GM12878 (cell line): ENCODE results near the gene METTL1. TPM values are rescaled to one million over a fixed set of nuclear protein-coding genes. Genes with fewer than 3 reads are reported as not detected.

Experiments
- ATAC-seq: fragments of 200-7000 bp; cut with Tn5 transposase; 3 replicates; pipeline ENCODE4 v1.9.1; 2020; ENCODE audit warnings: mild to moderate bottlenecking, moderate library complexity
- BruUV-seq: library from RNA; stranded (reverse); fragments of 400-500 nt; replicated peaks from 2 replicates; lab custom pipeline; 2021; lab: Mats Ljungman, UMichigan
- CTCF ChIA-PET: fragments of 300-600 bp; sonication (Branson Sonifier 250); formaldehyde crosslinking; extraction: SDS; loops from one replicate; lab custom pipeline; 2021; ENCODE audit warnings: inconsistent platforms; lab: Yijun Ruan, JAX
- POLR2A ChIA-PET: fragments of 350-600 bp; formaldehyde crosslinking; extraction: SDS; loops from one replicate; lab custom pipeline; 2021; ENCODE audit warnings: inconsistent platforms; lab: Charles Lee
- RAD21 ChIA-PET: fragments of 300-600 bp; sonication (Branson Sonifier 250); formaldehyde crosslinking; loops from one replicate; lab custom pipeline; 2023; ENCODE audit warnings: antibody characterized with exemption; ENCODE audit not compliant: unreplicated experiment; lab: Charles Lee
- SMC1A ChIA-PET: fragments of 300-600 bp; sonication (Branson Sonifier 250); formaldehyde crosslinking; loops from one replicate; lab custom pipeline; 2023; ENCODE audit not compliant: unreplicated experiment, uncharacterized antibody; lab: Charles Lee
- DNase-seq: peaks from one replicate; pipeline ENCODE4 v3.0.0-alpha.2; 2011; ENCODE audit warnings: low read depth, low spot score
- FAIRE-seq: peaks from 3 replicates; lab custom pipeline; 2011; peaks lifted over from hg19 to GRCh38; lab: Jason Lieb, UNC
- H2AFZ ChIP-seq: 2 replicates; pipeline ENCODE4 v1.6.0; 2011; ENCODE audit warnings: low read depth, low read length, control low read depth; ENCODE audit not compliant: control insufficient read depth
- H3K27ac ChIP-seq: 2 replicates; pipeline ENCODE4 v1.5.1; 2011; ENCODE audit warnings: control low read depth; ENCODE audit not compliant: control insufficient read depth, insufficient read depth
- H3K27me3 ChIP-seq, 2 experiments: replicated peaks in 1 of 2; 2 replicates each; pipeline versions ENCODE4 v1.6.0 to v1.6.1; 2011; ENCODE audit warnings: low read length in 1 of 2; ENCODE audit not compliant: control insufficient read depth in 2 of 2, insufficient read depth in 2 of 2
- H3K36me3 ChIP-seq, 2 experiments: 2 replicates each; pipeline ENCODE4 v1.5.1; 2011; ENCODE audit warnings: low read length in 1 of 2; ENCODE audit not compliant: control insufficient read depth in 2 of 2, insufficient read depth in 2 of 2
- H3K4me1 ChIP-seq: 2 replicates; pipeline ENCODE4 v1.6.1; 2011; ENCODE audit warnings: mild to moderate bottlenecking, low read length, moderate library complexity, mixed read lengths; ENCODE audit not compliant: control insufficient read depth, insufficient read depth
- H3K4me2 ChIP-seq: 2 replicates; pipeline ENCODE4 v1.6.0; 2011; ENCODE audit warnings: control low read depth; ENCODE audit not compliant: control insufficient read depth, insufficient read depth
- H3K4me3 ChIP-seq: fragments of 200-600 bp; sonication (generic); 2 replicates; pipeline ENCODE4 v1.5.1; 2016
- H3K79me2 ChIP-seq: 2 replicates; pipeline ENCODE4 v1.6.0; 2011; ENCODE audit warnings: low read length; ENCODE audit not compliant: control insufficient read depth, insufficient read depth
- H3K9ac ChIP-seq: 2 replicates; pipeline ENCODE4 v1.8.0; 2011; ENCODE audit warnings: low read length, control low read depth, mixed read lengths; ENCODE audit not compliant: control insufficient read depth, insufficient read depth
- H3K9me3 ChIP-seq: replicated peaks from 3 replicates; pipeline ENCODE4 v1.5.1; 2011; ENCODE audit warnings: mild to moderate bottlenecking, low read length; ENCODE audit not compliant: control insufficient read depth, insufficient read depth
- H4K20me1 ChIP-seq: 2 replicates; pipeline ENCODE4 v1.6.0; 2011; ENCODE audit not compliant: control insufficient read depth, insufficient read depth
- BACH1 ChIP-seq: fragments of 450-650 bp; IDR thresholded peaks from 2 replicates; pipeline ENCODE4 v1.6.1; 2017; ENCODE audit warnings: mild to moderate bottlenecking, borderline replicate concordance
- BCL3 ChIP-seq: IDR thresholded peaks from 2 replicates; pipeline ENCODE4 v1.6.1; 2011; ENCODE audit warnings: borderline replicate concordance, low read depth, mild to moderate bottlenecking, moderate library complexity, low read length; ENCODE audit not compliant: insufficient read depth, poor library complexity, severe bottlenecking
- BCLAF1 ChIP-seq: fragments of 450-650 bp; IDR thresholded peaks from 2 replicates; pipeline ENCODE4 v1.6.1; 2017; ENCODE audit warnings: antibody characterized with exemption, mild to moderate bottlenecking, moderate library complexity
- BHLHE40 ChIP-seq, 2 experiments: fragments of 450-650 bp in 1 of 2; IDR thresholded peaks; 2 replicates each; pipeline ENCODE4 v1.6.1; 2011 to 2017; ENCODE audit warnings: low read depth in 2 of 2, borderline replicate concordance in 1 of 2, improper control_type of control experiment in 1 of 2, low read length in 1 of 2, mild to moderate bottlenecking in 1 of 2
- CTCF ChIP-seq, 3 experiments: IDR thresholded peaks in 2 of 3; conservative IDR thresholded peaks in 1 of 3; 2 replicates each; pipeline ENCODE4 v1.5.1; 2011; ENCODE audit warnings: low read depth in 3 of 3, low read length in 3 of 3, mild to moderate bottlenecking in 3 of 3, control low read depth in 2 of 3, moderate library complexity in 2 of 3, inconsistent platforms in 1 of 3, mixed read lengths in 1 of 3; ENCODE audit not compliant: control insufficient read depth in 2 of 3, insufficient read depth in 1 of 3; ENCODE audit errors: extremely low read depth in 1 of 3
- ELK1 ChIP-seq: IDR thresholded peaks from 2 replicates; pipeline ENCODE4 v1.6.1; 2012; ENCODE audit warnings: low read depth, low read length, improper control_type of control experiment
- FOS ChIP-seq: IDR thresholded peaks from 3 replicates; pipeline ENCODE4 v1.6.1; 2011; ENCODE audit warnings: borderline replicate concordance; ENCODE audit not compliant: insufficient read length; ENCODE audit errors: extremely low read depth
- FOXM1 ChIP-seq: IDR thresholded peaks from 2 replicates; pipeline ENCODE4 v1.6.1; 2012; ENCODE audit warnings: low read depth, mild to moderate bottlenecking, inconsistent platforms, low read length, moderate library complexity
- LARP7 ChIP-seq: fragments of 450-650 bp; IDR thresholded peaks from 2 replicates; pipeline ENCODE4 v1.6.1; 2017; ENCODE audit warnings: mild to moderate bottlenecking
- MTA2 ChIP-seq: fragments of 450-650 bp; IDR thresholded peaks from 2 replicates; pipeline ENCODE4 v1.6.1; 2016; ENCODE audit warnings: low read depth, mild to moderate bottlenecking, moderate library complexity
- NBN ChIP-seq: fragments of 450-650 bp; IDR thresholded peaks from 2 replicates; pipeline ENCODE4 v1.6.1; 2016
- NRF1 ChIP-seq: conservative IDR thresholded peaks from 2 replicates; pipeline ENCODE4 v1.6.1; 2011; ENCODE audit warnings: mild to moderate bottlenecking, low read depth, low read length, improper control_type of control experiment
- RB1 ChIP-seq: fragments of 450-650 bp; formaldehyde crosslinking; IDR thresholded peaks from 2 replicates; pipeline ENCODE4 v1.6.1; 2017; ENCODE audit warnings: mild to moderate bottlenecking, borderline replicate concordance
- STAT1 ChIP-seq: fragments of 450-650 bp; conservative IDR thresholded peaks from 2 replicates; pipeline ENCODE4 v1.6.1; 2014; ENCODE audit warnings: antibody characterized with exemption, mild to moderate bottlenecking
- TCF12 ChIP-seq: IDR thresholded peaks from 2 replicates; pipeline ENCODE4 v1.6.1; 2011; ENCODE audit warnings: low read depth, mild to moderate bottlenecking, low read length
- ZNF622 ChIP-seq: fragments of 450-650 bp; IDR thresholded peaks from 2 replicates; pipeline ENCODE4 v1.6.1; 2017; ENCODE audit warnings: mild to moderate bottlenecking, inconsistent platforms
- ZZZ3 ChIP-seq: IDR thresholded peaks from 2 replicates; pipeline ENCODE4 v1.6.1; 2011; ENCODE audit warnings: low read depth; ENCODE audit not compliant: control insufficient read depth, insufficient read length
- WGBS: methylation state at CpG from one replicate; pipeline ENCODE4 v1.1.6; 2016; ENCODE audit warnings: low lambda C conversion rate; ENCODE audit not compliant: insufficient replicate concordance, insufficient coverage; ENCODE audit errors: missing lambda C conversion rate; 5-methylcytosine and 5-hydroxymethylcytosine counted together
- in situ Hi-C: fragments of 300-500 bp; cut with MboI; formaldehyde crosslinking; loops from 9 replicates; pipeline ENCODE4 v1.14.3; 2018; ENCODE audit warnings: mixed read lengths
- intact Hi-C: fragments of 100-400 bp; cut with micrococcal nuclease; formaldehyde crosslinking; loops from one replicate; pipeline ENCODE4 v1.14.2; 2022; ENCODE audit not compliant: unreplicated experiment
- polyA plus RNA-seq, 11 experiments: library from polyadenylated mRNA; depleted of rRNA in 4 of 11; unstranded in 6 of 11; stranded (reverse) in 5 of 11; fragments of >200 nt; fragmentation: Nextera tagmentation in 4 of 11; fragmentation: Illumina TruSeq in 1 of 11; extraction: Ambion mirVana in 4 of 11; extraction: Trizol in 1 of 11; gene quantifications; 1 replicate in 1 of 11; 2 replicates in 10 of 11; pipeline versions ENCODE4 v1.2.1 to v1.2.3, GENCODE V29; 2011 to 2016; ENCODE audit warnings: inconsistent platforms in 2 of 11, missing spikeins in 2 of 11, low read depth in 1 of 11
- total RNA-seq, 4 experiments: library from RNA; depleted of rRNA in 3 of 4; stranded (reverse); fragments of >200 nt in 3 of 4; fragmentation: Illumina TruSeq in 1 of 4; extraction: Trizol in 1 of 4; gene quantifications; 2 replicates each; pipeline versions ENCODE4 v1.2.1 to v1.2.3, GENCODE V29; 2013 to 2021

METTL1 gene
- total and polyA plus RNA-seq, 10 of the 15 experiments (the other 5 are each of a cell fraction or from before 2014, with no cell fraction given): 11.3 to 44.3 (median 30.6) TPM

GRCh38 chr12:57735952-57736740 is 35.8 kb downstream of the METTL1 start:
- Histone ChIP-seq H3K4me2 (no peak overlapping the region), H3K79me2 (peaks cover 10% of the 10 kb centered on the region), H3K4me3 (no peak overlapping the region), H3K27ac (no peak overlapping the region), H3K36me3 (peaks cover 1 to 4% of the 10 kb centered on the region in 2 experiments; a peak in 3 of 4 replicates), H3K9ac (no peak overlapping the region), H3K9me3 (no peaks in the 10 kb centered on the region), H3K4me1 (peaks cover 7% of the 10 kb centered on the region), H2AFZ (no peak overlapping the region), H4K20me1 (no peaks in the 10 kb centered on the region), H3K27me3 (no peaks in the 10 kb centered on the region)
- FAIRE-seq (no peak), DNase-seq (no peak), ATAC-seq (no peak)
- POLR2A ChIA-PET: no interaction called here
- in situ Hi-C loops (no loop called here), intact Hi-C loops (no loop called here)
- WGBS: 92% methylated on average over 48 of the region's 49 CpGs
- SMC1A ChIA-PET: no interaction called here
- no TSS peak for BruUV-seq
- RAD21 ChIA-PET: no interaction called here
- CTCF ChIA-PET: no interaction called here
- TF ChIP-seq ELK1 (no peak), RB1 (no peak), STAT1 (no peak), LARP7 (no peak), ZZZ3 (no peak), MTA2 (no peak), BCLAF1 (no peak), ZNF622 (no peak), CTCF (IDR thresholded peaks at IDR 0.05 in 2 of 3, conservative IDR thresholded peaks at IDR 0.05 in 1 of 3; ENCODE audit: control insufficient read depth in 2 of 3, extremely low read depth in 1 of 3, insufficient read depth in 1 of 3, low read depth in 3 of 3, low read length in 3 of 3) (no peak), FOXM1 (no peak), BHLHE40 (IDR thresholded peaks at IDR 0.05; ENCODE audit: borderline replicate concordance in 1 of 2, low read depth in 2 of 2, low read length in 1 of 2) (no peak), FOS (no peak), BCL3 (no peak), NBN (no peak), NRF1 (no peak), TCF12 (no peak), BACH1 (no peak)
